Transverse colon (tissue), 4 donors: ENCODE data around the gene KLHL29.

Experiments
- EP300 ChIP-seq: sonication (generic); formaldehyde crosslinking; IDR thresholded peaks from one replicate; pipeline ENCODE4 v1.6.1; 2017; ENCODE audit warnings: antibody characterized with exemption, low read depth
- POLR2A ChIP-seq: fragments of 450-650 bp; IDR thresholded peaks from one replicate; pipeline ENCODE4 v1.6.1; 2016; ENCODE audit warnings: antibody characterized with exemption, mild to moderate bottlenecking, moderate library complexity
- POLR2AphosphoS5 ChIP-seq, 3 donors: sonication (generic); formaldehyde crosslinking; IDR thresholded peaks; one replicate each; pipeline ENCODE4 v1.6.1; 2016; ENCODE audit warnings: antibody characterized with exemption in 3 of 3
- TF ChIP-seq, protein P1 (sequence below), 5 experiments: fragments of 200-600 bp in 3 of 5; fragments of 450-650 bp in 2 of 5; sonication (generic) in 3 of 5; IDR thresholded peaks; 1 replicate in 2 of 5; 2 replicates in 3 of 5; pipeline ENCODE4 v1.5.1; 2016 to 2017; ENCODE audit warnings: antibody characterized with exemption in 5 of 5, inconsistent platforms in 3 of 5, mild to moderate bottlenecking in 2 of 5, moderate library complexity in 1 of 5

DNA sequence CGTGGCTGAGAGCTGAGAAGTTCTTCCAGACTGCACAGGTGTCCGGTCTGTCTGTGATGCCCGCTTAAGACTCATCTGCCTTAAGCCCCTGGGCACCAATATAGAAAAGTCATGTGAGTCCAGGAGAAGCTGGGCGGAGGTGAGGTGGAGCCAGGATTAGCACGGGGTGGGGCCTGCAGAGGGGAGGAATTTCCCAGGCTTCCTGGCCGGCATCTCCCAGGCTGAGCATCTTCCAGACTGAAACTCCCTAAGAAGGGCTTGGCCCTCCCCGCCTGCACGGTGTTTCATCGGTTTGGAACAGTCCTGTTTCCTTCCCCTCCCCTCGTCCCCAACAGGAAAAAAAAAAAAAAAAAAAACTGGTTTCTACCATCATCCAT, 271.6 kb downstream of the KLHL29 start:
- no peak for TF ChIP-seq POLR2AphosphoS5 (IDR thresholded peaks at IDR 0.05)
- TF ChIP-seq, protein P1, sequence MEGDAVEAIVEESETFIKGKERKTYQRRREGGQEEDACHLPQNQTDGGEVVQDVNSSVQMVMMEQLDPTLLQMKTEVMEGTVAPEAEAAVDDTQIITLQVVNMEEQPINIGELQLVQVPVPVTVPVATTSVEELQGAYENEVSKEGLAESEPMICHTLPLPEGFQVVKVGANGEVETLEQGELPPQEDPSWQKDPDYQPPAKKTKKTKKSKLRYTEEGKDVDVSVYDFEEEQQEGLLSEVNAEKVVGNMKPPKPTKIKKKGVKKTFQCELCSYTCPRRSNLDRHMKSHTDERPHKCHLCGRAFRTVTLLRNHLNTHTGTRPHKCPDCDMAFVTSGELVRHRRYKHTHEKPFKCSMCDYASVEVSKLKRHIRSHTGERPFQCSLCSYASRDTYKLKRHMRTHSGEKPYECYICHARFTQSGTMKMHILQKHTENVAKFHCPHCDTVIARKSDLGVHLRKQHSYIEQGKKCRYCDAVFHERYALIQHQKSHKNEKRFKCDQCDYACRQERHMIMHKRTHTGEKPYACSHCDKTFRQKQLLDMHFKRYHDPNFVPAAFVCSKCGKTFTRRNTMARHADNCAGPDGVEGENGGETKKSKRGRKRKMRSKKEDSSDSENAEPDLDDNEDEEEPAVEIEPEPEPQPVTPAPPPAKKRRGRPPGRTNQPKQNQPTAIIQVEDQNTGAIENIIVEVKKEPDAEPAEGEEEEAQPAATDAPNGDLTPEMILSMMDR (IDR thresholded peaks at IDR 0.05): no peak
- TF ChIP-seq POLR2A: no peak
- TF ChIP-seq EP300: no peak
